Hematopoietic multipotent progenitor cell (in vitro differentiated cells): ENCODE data around the gene CHTOP. TPM values are rescaled to one million over a fixed set of nuclear protein-coding genes. Genes with fewer than 3 reads are reported as not detected.

Experiments used
- DNase-seq, 3 donors: peaks; one replicate each; pipeline ENCODE4 v3.0.0-alpha.2; 2011 to 2015; ENCODE audit warnings: low read depth in 2 of 3, low spot score in 2 of 3
- total RNA-seq: library from RNA; depleted of rRNA; stranded (reverse); fragments of >200 nt; gene quantifications from one replicate; pipeline ENCODE4 v1.2.3, GENCODE V29; 2012

The CHTOP gene
- total RNA-seq, 1 donor = 53.1 TPM

DNA sequence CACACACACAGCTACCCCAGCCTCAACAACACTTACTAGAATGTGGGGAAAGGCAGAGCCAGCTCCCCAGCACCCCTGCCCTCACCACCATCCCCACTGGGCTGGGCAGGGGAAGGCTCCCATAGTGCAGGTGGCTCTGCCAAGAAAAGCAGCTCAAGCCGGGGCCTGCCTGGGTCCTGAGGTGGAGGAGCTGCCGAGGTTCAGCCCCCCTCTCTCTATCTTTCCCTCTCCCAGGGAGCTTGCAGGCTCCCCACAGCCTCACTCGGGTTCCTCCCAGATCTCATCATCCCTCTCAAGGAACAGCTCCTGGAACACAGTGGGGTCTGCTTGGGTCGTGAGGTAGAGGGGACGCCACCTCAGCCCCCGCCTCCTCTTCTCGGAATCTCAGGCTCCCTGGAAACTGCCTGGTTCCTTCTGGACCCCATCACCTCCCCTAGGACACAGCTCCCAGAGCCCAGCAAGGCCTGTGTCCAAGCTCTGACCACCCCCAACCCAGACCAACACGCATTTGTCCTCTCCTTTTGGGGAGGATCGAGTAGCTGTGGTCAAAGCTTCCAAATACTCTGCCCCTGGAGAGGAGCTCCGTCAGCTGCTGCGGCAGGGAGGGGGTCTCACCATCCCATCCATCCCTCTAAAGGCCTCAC is 21.6 kb upstream of the CHTOP start:
- no peak for DNase-seq

GRCh38 chr1:153612755-153613331 is 21.0 kb upstream of the CHTOP start, which contains the start of gene S100A16:
TSS of gene S100A16 (minus strand) at chr1:153613137. CDS start at chr1:153608151, 4,986 bp downstream.
- DNase-seq = no peak

DNA sequence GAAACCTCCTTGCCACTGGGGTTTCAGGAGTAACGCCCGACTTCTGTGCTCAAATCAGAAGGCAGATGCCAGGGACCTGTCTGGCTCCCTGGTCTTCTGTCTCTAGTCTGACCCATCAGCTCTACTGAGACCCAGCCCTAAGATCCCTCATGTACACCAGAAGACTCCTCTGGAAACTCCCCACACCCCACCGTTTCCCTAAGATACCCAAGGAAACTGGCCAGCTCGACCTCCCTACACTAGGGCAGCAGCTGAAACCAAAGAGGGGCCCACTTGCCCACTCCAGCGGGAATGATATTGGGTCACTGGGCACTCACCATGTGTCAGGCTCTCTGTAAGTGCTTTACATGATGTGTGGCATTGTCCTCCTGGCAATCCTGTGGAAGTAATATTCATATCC is 20.5 kb upstream of the CHTOP start:
- no peak for DNase-seq

GRCh38 chr1:153614189-153614900 is 19.5 kb upstream of the CHTOP start:
- DNase-seq = no peak

DNA sequence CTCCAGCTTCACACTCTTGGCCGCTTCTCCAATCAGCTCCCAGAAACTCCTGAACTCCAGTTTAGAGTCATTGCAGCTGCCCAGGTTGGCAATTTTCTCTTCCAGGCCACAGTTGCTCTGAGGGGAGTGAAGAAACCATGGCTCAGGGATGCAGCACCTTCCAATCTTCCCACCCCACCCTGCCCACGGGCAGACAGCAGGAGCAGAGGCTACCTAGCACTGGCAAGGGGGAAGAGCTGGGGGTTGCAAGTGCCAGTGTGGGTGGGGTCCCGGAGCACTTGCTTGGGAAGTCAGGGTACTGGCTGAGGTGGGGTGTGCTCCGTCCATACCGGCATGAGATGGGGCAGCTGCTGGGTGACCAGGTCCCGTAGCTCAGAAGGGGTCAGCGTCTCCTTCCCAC is 19.0 kb upstream of the CHTOP start:
- DNase-seq = no peak

DNA sequence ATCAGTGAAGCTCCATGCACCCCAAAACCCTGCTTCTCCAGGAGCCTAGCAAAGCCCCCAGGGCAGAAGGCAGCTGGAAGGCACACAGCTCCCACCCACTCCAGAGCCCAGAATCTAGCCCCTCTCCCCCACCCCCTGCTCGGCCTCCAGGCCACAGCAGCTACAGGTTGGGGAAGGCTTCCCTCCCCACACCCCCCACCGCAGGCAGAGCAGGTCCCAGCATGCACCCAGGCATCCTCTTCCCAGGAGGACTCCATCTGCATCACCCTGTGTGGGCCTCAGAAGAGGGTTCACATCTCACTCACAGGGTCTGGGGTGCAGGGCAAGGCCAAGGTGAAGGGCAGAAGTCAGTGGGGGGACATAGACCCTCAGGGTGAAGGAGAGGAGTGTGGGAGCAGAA is 18.5 kb upstream of the CHTOP start:
- no peak for DNase-seq

GRCh38 chr1:153616144-153616916 is 17.5 kb upstream of the CHTOP start, which contains the start of gene S100A14:
TSS of gene S100A14 (minus strand) at chr1:153616325. CDS start at chr1:153615858, 467 bp downstream.
- no peak for DNase-seq

DNA sequence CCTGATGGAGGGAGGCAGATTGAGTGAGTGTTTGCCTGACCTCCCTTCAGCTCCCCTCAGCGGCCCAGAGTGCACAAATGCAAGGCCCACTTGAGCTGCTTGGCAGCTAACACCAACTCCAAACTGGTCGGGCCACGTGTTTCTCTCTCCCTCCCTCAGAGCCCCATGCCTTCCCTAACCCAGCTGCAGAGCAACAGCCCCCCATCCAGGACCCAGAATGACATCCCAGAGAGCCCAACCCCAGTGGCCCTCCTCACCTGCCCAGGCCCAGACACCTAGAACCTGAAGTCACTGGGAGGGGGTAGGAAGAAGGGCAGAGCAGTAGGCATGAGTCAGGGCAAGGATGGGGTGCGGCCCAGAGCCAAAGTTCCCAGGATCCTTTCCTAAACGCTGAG is 17.0 kb upstream of the CHTOP start:
- DNase-seq = no peak

DNA sequence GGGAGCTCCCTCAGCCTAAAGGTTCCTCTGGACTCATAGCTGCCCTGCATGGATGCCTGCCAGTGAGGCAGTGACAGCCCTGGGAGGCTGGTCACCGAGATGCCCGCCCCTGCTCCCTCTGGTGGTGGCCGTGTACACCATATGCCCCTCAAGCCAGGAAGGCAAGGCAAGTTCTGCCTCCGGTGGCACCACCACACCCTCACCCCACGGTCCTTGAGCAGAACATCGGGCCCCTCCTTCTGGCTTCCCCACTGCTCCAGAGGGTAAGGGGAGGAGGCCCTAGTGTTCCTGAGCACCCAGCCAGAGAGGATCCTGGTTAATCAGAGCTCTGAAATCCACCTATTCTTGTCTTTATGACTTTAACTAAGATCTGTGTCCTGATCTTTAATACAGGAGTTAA is 16.2 kb upstream of the CHTOP start:
- peak in 2 of 3 donors; percentile 34 to 47 for DNase-seq

- no peak for DNase-seq
Observed at GRCh38 chr1:153619171-153619570, 14.7 kb upstream of the CHTOP start.

DNA sequence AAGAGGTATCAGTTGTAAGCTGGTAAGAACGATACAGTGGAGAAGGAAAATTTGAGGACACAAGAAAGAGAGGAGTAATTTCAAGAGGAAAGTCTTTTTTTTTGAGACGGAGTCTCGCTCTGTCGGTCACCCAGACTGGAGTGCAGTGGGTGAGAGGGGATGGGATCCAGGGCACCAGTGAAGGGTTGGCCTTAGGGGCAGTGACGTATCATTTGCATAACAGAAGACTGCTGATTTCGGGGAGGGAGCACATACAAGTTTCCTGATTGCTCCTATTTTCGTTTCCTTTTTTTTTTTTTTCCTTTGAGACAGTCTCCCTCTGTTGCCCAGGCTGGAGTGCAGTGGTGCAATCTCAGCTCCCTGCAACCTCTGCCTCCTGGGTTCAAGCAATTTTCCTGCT is 10.8 kb upstream of the CHTOP start:
- no peak for DNase-seq

GRCh38 chr1:153624965-153625611 is 8.8 kb upstream of the CHTOP start:
- no peak for DNase-seq

DNA sequence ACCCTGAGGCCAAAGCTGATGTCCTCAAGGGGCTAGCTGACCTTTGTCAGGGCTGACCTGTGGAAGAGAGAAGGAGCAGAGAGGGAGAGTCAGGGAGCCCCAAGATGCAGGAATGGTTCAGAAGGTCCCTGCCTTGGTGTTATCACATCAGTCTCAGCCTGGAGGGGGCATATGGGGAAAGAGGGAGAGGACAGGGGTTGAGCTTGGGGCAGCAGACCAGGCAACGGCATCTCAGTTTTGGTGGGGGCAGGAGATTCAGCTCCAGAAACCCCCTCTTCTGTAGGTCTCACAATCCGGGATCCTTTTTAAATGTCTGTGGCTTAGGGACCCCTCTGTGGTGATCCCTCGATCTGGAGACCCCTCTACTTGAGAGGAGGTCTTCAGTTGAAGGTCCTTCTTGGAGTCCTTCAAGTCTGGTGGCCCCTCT is 7.4 kb upstream of the CHTOP start:
- DNase-seq = no peak

DNA sequence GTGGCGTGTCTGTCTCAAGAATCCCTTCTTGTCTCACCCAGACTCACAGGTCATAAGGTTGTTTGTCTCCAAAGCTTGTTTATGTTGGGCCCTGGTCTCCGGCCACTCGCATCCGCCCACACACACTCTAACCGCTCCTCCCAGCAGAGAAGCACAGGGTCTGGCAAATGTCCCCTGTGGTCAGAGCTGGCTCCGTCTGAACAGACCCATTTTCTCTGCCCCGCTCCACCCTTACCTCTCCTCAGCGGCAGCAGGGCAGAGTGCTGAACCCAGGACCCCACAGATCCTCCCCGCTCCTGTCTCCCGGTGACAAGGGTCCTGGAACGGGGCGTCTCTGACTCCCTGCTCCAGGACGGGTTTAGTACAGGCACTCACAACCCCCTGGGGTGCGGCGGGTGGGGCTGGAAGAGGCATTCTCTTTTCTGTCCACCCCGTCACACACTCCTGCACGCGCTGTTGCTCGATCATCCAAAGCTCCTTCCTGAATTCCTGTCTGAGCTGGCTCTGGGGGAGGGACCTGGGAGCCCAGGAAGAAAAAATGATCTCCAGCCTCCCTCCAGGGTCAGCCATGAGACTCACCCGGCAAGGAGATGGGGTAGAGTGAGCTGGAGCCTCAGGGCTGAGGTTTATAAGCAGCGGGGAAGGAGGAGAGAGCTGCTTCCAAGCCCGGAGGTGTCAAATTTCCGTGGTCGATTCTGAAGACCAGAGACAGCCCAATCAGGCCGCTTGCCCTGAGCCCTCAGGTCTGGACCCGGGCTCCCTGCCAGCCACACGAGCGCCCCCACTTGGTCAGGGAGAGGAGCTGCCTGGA is 6.8 kb upstream of the CHTOP start, which contains the start of gene S100A13:
S100A13 (minus strand) TSS at position 602 of the 811 bp plus-strand sequence. CDS start 1,033 bp downstream, outside the sequence.
- DNase-seq = peak in 2 of 3 donors; percentile 44 to 62

- no peak for DNase-seq
Observed at GRCh38 chr1:153627715-153628626, 5.9 kb upstream of the CHTOP start, which contains the start of gene S100A1. TSS of gene S100A1 (plus strand) at chr1:153628434. CDS start at chr1:153630522, 2,088 bp downstream.

DNA sequence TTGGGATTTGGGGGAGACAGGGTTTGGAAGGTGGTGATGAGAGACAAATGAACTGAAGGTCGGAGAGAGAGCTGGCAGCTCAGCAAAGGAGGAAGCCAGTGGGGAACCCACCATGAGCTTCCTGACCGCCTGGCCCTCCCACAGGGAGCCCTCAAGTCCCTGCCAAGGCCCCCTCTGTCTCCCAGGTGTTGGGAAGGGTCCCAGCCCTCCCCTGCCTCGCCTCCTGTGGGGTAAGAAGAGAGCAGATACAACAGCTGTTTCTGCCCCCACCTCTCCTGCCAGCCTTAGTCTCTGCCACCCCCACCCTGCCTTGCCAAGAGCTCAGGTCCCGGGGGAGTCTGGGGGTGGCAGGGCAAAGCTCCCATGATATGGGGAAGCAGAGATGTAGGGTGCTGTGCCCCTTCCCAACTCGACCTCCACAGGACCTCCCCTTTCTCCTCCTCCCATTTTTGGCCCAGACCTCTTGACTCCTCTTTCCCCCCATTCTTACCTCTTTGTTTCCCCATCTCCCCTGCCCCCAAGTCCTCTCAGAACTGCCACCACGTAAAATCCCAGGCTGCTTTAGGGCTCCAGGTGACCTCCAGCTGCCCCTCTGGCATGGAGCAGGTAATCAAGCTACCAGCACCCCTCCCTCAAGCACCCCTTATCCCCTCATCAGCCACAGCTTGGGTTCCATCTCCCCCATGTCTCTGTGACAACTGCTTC is 5.1 kb upstream of the CHTOP start:
- DNase-seq = no peak

GRCh38 chr1:153629343-153629665 is 4.6 kb upstream of the CHTOP start:
- DNase-seq = no peak

DNA sequence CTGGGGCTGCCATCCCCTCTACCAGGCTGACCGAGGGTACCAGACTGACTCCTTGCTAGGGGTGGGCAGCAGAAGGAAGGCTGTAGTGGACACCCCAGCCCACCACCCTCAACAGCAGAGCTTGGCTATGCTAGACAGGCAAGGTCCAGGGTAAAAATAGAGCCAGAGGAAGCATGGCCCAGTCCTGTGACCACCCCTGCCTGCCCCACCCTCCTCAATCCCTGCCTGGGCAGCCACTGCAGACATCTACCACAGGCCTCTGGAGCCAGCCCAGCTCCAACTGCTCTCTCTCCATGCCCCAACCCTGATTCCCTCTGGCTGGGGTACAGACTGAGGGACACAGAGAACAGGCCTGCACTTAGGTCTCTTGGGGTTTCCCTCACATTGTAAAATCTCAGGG is 3.9 kb upstream of the CHTOP start:
- DNase-seq = no peak
